Measurements from ENCODE around the gene MEGF8. TPM values are rescaled to one million over a fixed set of nuclear protein-coding genes. Genes with fewer than 3 reads are reported as not detected.

MEGF8 gene
- total and polyA plus RNA-seq, 2 of the 8 experiments (the other 6 are each of a cell fraction or from before 2014, with no cell fraction given), result 13.0 to 23.7 TPM

DNA sequence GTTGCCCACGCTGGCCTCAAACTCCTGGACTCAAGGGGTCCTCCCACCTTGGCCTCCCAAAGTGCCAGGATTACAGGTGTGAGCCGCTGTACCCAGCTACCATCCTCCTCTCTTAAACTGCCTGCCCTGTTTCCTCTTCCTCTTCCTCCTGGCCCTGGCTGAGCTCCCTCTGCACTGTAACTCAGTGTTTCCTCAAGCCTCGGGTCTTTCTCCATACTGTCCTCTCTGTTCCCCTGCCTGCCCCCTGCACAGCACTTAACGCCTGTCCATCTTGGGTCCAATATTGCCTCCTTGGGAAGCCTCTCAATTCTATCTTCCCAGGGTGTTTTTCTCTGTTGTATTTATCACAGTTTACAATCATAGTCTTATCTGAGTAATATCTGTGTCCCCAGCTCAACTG, 95.7 kb downstream of the MEGF8 start (continued):
- TF ChIP-seq, protein P1, sequence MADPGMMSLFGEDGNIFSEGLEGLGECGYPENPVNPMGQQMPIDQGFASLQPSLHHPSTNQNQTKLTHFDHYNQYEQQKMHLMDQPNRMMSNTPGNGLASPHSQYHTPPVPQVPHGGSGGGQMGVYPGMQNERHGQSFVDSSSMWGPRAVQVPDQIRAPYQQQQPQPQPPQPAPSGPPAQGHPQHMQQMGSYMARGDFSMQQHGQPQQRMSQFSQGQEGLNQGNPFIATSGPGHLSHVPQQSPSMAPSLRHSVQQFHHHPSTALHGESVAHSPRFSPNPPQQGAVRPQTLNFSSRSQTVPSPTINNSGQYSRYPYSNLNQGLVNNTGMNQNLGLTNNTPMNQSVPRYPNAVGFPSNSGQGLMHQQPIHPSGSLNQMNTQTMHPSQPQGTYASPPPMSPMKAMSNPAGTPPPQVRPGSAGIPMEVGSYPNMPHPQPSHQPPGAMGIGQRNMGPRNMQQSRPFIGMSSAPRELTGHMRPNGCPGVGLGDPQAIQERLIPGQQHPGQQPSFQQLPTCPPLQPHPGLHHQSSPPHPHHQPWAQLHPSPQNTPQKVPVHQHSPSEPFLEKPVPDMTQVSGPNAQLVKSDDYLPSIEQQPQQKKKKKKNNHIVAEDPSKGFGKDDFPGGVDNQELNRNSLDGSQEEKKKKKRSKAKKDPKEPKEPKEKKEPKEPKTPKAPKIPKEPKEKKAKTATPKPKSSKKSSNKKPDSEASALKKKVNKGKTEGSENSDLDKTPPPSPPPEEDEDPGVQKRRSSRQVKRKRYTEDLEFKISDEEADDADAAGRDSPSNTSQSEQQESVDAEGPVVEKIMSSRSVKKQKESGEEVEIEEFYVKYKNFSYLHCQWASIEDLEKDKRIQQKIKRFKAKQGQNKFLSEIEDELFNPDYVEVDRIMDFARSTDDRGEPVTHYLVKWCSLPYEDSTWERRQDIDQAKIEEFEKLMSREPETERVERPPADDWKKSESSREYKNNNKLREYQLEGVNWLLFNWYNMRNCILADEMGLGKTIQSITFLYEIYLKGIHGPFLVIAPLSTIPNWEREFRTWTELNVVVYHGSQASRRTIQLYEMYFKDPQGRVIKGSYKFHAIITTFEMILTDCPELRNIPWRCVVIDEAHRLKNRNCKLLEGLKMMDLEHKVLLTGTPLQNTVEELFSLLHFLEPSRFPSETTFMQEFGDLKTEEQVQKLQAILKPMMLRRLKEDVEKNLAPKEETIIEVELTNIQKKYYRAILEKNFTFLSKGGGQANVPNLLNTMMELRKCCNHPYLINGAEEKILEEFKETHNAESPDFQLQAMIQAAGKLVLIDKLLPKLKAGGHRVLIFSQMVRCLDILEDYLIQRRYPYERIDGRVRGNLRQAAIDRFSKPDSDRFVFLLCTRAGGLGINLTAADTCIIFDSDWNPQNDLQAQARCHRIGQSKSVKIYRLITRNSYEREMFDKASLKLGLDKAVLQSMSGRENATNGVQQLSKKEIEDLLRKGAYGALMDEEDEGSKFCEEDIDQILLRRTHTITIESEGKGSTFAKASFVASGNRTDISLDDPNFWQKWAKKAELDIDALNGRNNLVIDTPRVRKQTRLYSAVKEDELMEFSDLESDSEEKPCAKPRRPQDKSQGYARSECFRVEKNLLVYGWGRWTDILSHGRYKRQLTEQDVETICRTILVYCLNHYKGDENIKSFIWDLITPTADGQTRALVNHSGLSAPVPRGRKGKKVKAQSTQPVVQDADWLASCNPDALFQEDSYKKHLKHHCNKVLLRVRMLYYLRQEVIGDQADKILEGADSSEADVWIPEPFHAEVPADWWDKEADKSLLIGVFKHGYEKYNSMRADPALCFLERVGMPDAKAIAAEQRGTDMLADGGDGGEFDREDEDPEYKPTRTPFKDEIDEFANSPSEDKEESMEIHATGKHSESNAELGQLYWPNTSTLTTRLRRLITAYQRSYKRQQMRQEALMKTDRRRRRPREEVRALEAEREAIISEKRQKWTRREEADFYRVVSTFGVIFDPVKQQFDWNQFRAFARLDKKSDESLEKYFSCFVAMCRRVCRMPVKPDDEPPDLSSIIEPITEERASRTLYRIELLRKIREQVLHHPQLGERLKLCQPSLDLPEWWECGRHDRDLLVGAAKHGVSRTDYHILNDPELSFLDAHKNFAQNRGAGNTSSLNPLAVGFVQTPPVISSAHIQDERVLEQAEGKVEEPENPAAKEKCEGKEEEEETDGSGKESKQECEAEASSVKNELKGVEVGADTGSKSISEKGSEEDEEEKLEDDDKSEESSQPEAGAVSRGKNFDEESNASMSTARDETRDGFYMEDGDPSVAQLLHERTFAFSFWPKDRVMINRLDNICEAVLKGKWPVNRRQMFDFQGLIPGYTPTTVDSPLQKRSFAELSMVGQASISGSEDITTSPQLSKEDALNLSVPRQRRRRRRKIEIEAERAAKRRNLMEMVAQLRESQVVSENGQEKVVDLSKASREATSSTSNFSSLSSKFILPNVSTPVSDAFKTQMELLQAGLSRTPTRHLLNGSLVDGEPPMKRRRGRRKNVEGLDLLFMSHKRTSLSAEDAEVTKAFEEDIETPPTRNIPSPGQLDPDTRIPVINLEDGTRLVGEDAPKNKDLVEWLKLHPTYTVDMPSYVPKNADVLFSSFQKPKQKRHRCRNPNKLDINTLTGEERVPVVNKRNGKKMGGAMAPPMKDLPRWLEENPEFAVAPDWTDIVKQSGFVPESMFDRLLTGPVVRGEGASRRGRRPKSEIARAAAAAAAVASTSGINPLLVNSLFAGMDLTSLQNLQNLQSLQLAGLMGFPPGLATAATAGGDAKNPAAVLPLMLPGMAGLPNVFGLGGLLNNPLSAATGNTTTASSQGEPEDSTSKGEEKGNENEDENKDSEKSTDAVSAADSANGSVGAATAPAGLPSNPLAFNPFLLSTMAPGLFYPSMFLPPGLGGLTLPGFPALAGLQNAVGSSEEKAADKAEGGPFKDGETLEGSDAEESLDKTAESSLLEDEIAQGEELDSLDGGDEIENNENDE (IDR thresholded peaks at IDR 0.05; ENCODE audit: insufficient replicate concordance, low read length), result no peak
- TF ChIP-seq EGR1 (IDR thresholded peaks at IDR 0.05; ENCODE audit: borderline replicate concordance, low read depth, low read length) (no peak), SRF (IDR thresholded peaks at IDR 0.05; ENCODE audit: low read depth, low read length) (no peak), SIX5 (IDR thresholded peaks at IDR 0.05; ENCODE audit: low read depth, low read length) (no peak), CBX8 (IDR thresholded peaks at IDR 0.05; ENCODE audit: borderline replicate concordance, low read depth, low read length) (no peak), KDM1A (IDR thresholded peaks at IDR 0.05; ENCODE audit: borderline replicate concordance, low read length) (no peak)
